ENCODE measurements around the gene LEF1. TPM values are rescaled to one million over a fixed set of nuclear protein-coding genes. Genes with fewer than 3 reads are reported as not detected.

The LEF1 gene
- total and polyA plus RNA-seq, 4 experiments from 2014 or later = 307 to 399 (median 372) TPM

- Mint-ChIP-seq H3K4me3 (no peak overlapping the region), H3K4me1 (peaks cover 0 to 6% (median 3%) of the 10 kb centered on the region in 4 donors), H3K27ac (no peak overlapping the region), H3K27me3 (no peaks in the 10 kb centered on the region), H3K36me3 (no peaks in the 10 kb centered on the region), H3K9me3 (no peaks in the 10 kb centered on the region)
- ChIA-PET POLR2A (ENCODE audit: partially characterized antibody) (no interaction called here), CTCF (ENCODE audit: partially characterized antibody) (no interaction called here)
- no peak overlapping the region for H3K4me3 ChIP-seq (ENCODE audit: low read length in 2 of 2)
- no peak overlapping the region for H3K27ac ChIP-seq (ENCODE audit: low read depth, low read length)
- DNase-seq = no peak
- H3K9me3 ChIP-seq (ENCODE audit: control insufficient read depth in 1 of 2, low read length in 2 of 2) = no peaks in the 10 kb centered on the region
- no peaks in the 10 kb centered on the region for H3K27me3 ChIP-seq (ENCODE audit: insufficient read depth, low read length)
- H3K36me3 ChIP-seq (ENCODE audit: insufficient read depth, low read length) = no peaks in the 10 kb centered on the region
- no peaks in the 10 kb centered on the region for H3K4me1 ChIP-seq (ENCODE audit: insufficient read depth, low read length)
- intact Hi-C loops (cut with micrococcal nuclease) = no loop called here
These were observed 37.1 kb upstream of the LEF1 start for GRCh38 chr4:108205859-108206258.

DNA sequence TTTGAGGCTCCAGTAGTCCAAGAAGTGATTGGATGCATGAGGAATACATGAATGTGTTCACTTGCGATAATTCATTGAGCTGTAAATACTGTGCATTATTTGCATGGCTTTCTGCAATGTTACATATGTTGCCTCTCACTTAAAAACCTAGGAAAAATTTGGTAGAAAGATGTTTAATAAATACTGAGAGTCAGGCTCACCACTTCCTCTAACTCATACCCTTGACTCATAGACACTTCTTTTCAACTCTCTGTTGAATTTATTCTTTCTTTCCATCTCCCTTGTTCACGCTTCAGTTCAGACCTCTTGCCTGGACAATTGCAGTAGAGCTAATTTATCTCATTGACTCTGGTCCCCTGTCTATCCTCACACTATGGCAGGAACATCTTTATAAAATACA lies 35.8 kb upstream of the LEF1 start:
- Mint-ChIP-seq H3K36me3 (no peaks in the 10 kb centered on the region), H3K27ac (no peak overlapping the region)
- intact Hi-C loops (cut with micrococcal nuclease) = no loop called here

GRCh38 chr4:108203377-108203776 lies 34.6 kb upstream of the LEF1 start:
- no peaks in the 10 kb centered on the region for H3K9me3 ChIP-seq (ENCODE audit: control insufficient read depth in 1 of 2, low read length in 2 of 2)
- POLR2A ChIA-PET (ENCODE audit: partially characterized antibody) = no interaction called here
- no peak for DNase-seq
- H3K27me3 ChIP-seq (ENCODE audit: insufficient read depth, low read length) = no peaks in the 10 kb centered on the region
- CTCF ChIA-PET (ENCODE audit: partially characterized antibody) = no interaction called here
- H3K4me1 ChIP-seq (ENCODE audit: insufficient read depth, low read length) = no peaks in the 10 kb centered on the region
- Mint-ChIP-seq H3K4me3 (no peak overlapping the region), H3K27ac (no peak overlapping the region), H3K9me3 (no peaks in the 10 kb centered on the region), H3K4me1 (peaks cover 0 to 6% (median 3%) of the 10 kb centered on the region in 4 donors), H3K36me3 (no peaks in the 10 kb centered on the region), H3K27me3 (no peaks in the 10 kb centered on the region)
- no peak overlapping the region for H3K27ac ChIP-seq (ENCODE audit: low read depth, low read length)
- H3K4me3 ChIP-seq (ENCODE audit: low read length in 2 of 2) = no peak overlapping the region
- H3K36me3 ChIP-seq (ENCODE audit: insufficient read depth, low read length) = no peaks in the 10 kb centered on the region
- intact Hi-C loops (cut with micrococcal nuclease) = no loop called here

More for the DNA sequence above, 35.8 kb upstream of the LEF1 start:
- Histone ChIP-seq H3K27me3 (ENCODE audit: insufficient read depth, low read length) (no peaks in the 10 kb centered on the region), H3K27ac (ENCODE audit: low read depth, low read length) (no peak overlapping the region), H3K9me3 (ENCODE audit: control insufficient read depth in 1 of 2, low read length in 2 of 2) (no peaks in the 10 kb centered on the region), H3K36me3 (ENCODE audit: insufficient read depth, low read length) (no peaks in the 10 kb centered on the region), H3K4me1 (ENCODE audit: insufficient read depth, low read length) (no peaks in the 10 kb centered on the region), H3K4me3 (ENCODE audit: low read length in 2 of 2) (no peak overlapping the region)
- H3K27me3 Mint-ChIP-seq = no peaks in the 10 kb centered on the region
- no peak overlapping the region for H3K4me3 Mint-ChIP-seq
- peaks cover 0 to 6% (median 3%) of the 10 kb centered on the region in 4 donors for H3K4me1 Mint-ChIP-seq
- no peak for DNase-seq
- CTCF ChIA-PET (ENCODE audit: partially characterized antibody) = no interaction called here
- POLR2A ChIA-PET (ENCODE audit: partially characterized antibody) = no interaction called here
- no peaks in the 10 kb centered on the region for H3K9me3 Mint-ChIP-seq

GRCh38 chr4:108201774-108202173 lies 33.0 kb upstream of the LEF1 start:
- ChIA-PET POLR2A (ENCODE audit: partially characterized antibody) (no interaction called here), CTCF (ENCODE audit: partially characterized antibody) (no interaction called here)
- Histone ChIP-seq H3K4me1 (ENCODE audit: insufficient read depth, low read length) (no peaks in the 10 kb centered on the region), H3K27me3 (ENCODE audit: insufficient read depth, low read length) (no peaks in the 10 kb centered on the region), H3K27ac (ENCODE audit: low read depth, low read length) (no peak overlapping the region), H3K9me3 (ENCODE audit: control insufficient read depth in 1 of 2, low read length in 2 of 2) (no peaks in the 10 kb centered on the region), H3K4me3 (ENCODE audit: low read length in 2 of 2) (no peak overlapping the region), H3K36me3 (ENCODE audit: insufficient read depth, low read length) (no peaks in the 10 kb centered on the region)
- DNase-seq = no peak
- intact Hi-C loops (cut with micrococcal nuclease) = no loop called here
- no peak overlapping the region for H3K4me3 Mint-ChIP-seq
- H3K27ac Mint-ChIP-seq = peak overlapping the region in 2 of 7 donors; percentile 9 to 48
- no peaks in the 10 kb centered on the region for H3K9me3 Mint-ChIP-seq
- H3K36me3 Mint-ChIP-seq = no peaks in the 10 kb centered on the region
- H3K4me1 Mint-ChIP-seq = peaks cover 0 to 6% (median 3%) of the 10 kb centered on the region in 4 donors
- no peaks in the 10 kb centered on the region for H3K27me3 Mint-ChIP-seq

DNA sequence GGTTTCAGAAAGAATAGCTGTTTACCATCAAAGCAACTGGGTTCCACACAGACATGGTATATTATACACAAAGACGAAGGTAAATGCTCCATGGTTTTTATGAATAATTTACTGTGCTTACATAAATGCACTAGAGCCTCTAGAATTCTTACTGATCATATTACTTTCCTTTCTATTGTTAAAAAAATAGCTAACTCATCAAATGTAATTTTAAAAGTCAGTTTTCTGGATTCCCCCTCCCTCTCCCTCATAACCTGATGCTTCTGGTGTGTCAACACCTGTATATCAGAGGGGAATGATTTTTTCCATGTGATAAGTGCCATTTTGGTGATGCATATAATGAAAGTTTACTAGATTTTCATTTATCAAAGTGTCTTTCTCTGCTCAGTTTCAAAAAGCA lies 31.1 kb upstream of the LEF1 start:
- no peak for DNase-seq
- H3K4me3 Mint-ChIP-seq = no peak overlapping the region
- H3K36me3 Mint-ChIP-seq = no peaks in the 10 kb centered on the region
- Histone ChIP-seq H3K9me3 (ENCODE audit: control insufficient read depth in 1 of 2, low read length in 2 of 2) (no peaks in the 10 kb centered on the region), H3K36me3 (ENCODE audit: insufficient read depth, low read length) (no peaks in the 10 kb centered on the region), H3K27ac (ENCODE audit: low read depth, low read length) (no peak overlapping the region), H3K4me3 (ENCODE audit: low read length in 2 of 2) (no peak overlapping the region), H3K27me3 (ENCODE audit: insufficient read depth, low read length) (no peaks in the 10 kb centered on the region), H3K4me1 (ENCODE audit: insufficient read depth, low read length) (no peaks in the 10 kb centered on the region)
- peaks cover 0 to 5% (median 2%) of the 10 kb centered on the region in 4 donors for H3K4me1 Mint-ChIP-seq
- intact Hi-C loops (cut with micrococcal nuclease) = no loop called here
- ChIA-PET POLR2A (ENCODE audit: partially characterized antibody) (no interaction called here), CTCF (ENCODE audit: partially characterized antibody) (interaction anchor here (1.4 kb wide), 1 partner anchor 18 kb away, joined by 4 read pairs; no protein-coding TSS in a partner anchor)
- H3K27ac Mint-ChIP-seq = no peak overlapping the region
- H3K9me3 Mint-ChIP-seq = no peaks in the 10 kb centered on the region
- H3K27me3 Mint-ChIP-seq = peaks cover 0 to 1% of the 10 kb centered on the region in 2 donors

GRCh38 chr4:108193886-108194672 lies 25.3 kb upstream of the LEF1 start:
- intact Hi-C loops (cut with micrococcal nuclease) = no loop called here
- H3K4me1 Mint-ChIP-seq = peaks cover 0 to 6% (median 4%) of the 10 kb centered on the region in 4 donors
- H3K36me3 ChIP-seq (ENCODE audit: insufficient read depth, low read length) = no peaks in the 10 kb centered on the region
- CTCF ChIA-PET (ENCODE audit: partially characterized antibody) = no interaction called here
- H3K4me1 ChIP-seq (ENCODE audit: insufficient read depth, low read length) = no peaks in the 10 kb centered on the region
- no peaks in the 10 kb centered on the region for H3K36me3 Mint-ChIP-seq
- no peaks in the 10 kb centered on the region for H3K9me3 Mint-ChIP-seq
- H3K27me3 ChIP-seq (ENCODE audit: insufficient read depth, low read length) = no peaks in the 10 kb centered on the region
- H3K4me3 ChIP-seq (ENCODE audit: low read length in 2 of 2) = no peak overlapping the region
- no peak for DNase-seq
- peaks cover 1 to 2% of the 10 kb centered on the region in 2 donors for H3K27me3 Mint-ChIP-seq
- H3K27ac ChIP-seq (ENCODE audit: low read depth, low read length) = no peak overlapping the region
- no peak overlapping the region for H3K4me3 Mint-ChIP-seq
- no peaks in the 10 kb centered on the region for H3K9me3 ChIP-seq (ENCODE audit: control insufficient read depth in 1 of 2, low read length in 2 of 2)
- H3K27ac Mint-ChIP-seq = peak overlapping the region in 1 of 7 donors; percentile 53
- POLR2A ChIA-PET (ENCODE audit: partially characterized antibody) = interaction anchor here (0.6 kb wide), 1 partner anchor 45 kb away, joined by 3 read pairs; no protein-coding TSS in a partner anchor

- Histone ChIP-seq H3K4me1 (ENCODE audit: insufficient read depth, low read length) (no peaks in the 10 kb centered on the region), H3K36me3 (ENCODE audit: insufficient read depth, low read length) (no peaks in the 10 kb centered on the region), H3K27me3 (ENCODE audit: insufficient read depth, low read length) (no peaks in the 10 kb centered on the region), H3K4me3 (ENCODE audit: low read length in 2 of 2) (no peak overlapping the region), H3K9me3 (ENCODE audit: control insufficient read depth in 1 of 2, low read length in 2 of 2) (no peaks in the 10 kb centered on the region), H3K27ac (ENCODE audit: low read depth, low read length) (no peak overlapping the region)
- Mint-ChIP-seq H3K36me3 (no peaks in the 10 kb centered on the region), H3K9me3 (no peaks in the 10 kb centered on the region), H3K4me1 (peaks cover 0 to 6% (median 4%) of the 10 kb centered on the region in 4 donors), H3K27me3 (peaks cover 1 to 2% of the 10 kb centered on the region in 2 donors), H3K4me3 (no peak overlapping the region), H3K27ac (no peak overlapping the region)
- POLR2A ChIA-PET (ENCODE audit: partially characterized antibody) = interaction anchor here (0.9 kb wide), 1 partner anchor 57 kb away, joined by 3 read pairs; no protein-coding TSS in a partner anchor
- CTCF ChIA-PET (ENCODE audit: partially characterized antibody) = no interaction called here
- intact Hi-C loops (cut with micrococcal nuclease) = no loop called here
- no peak for DNase-seq
These were observed 24.2 kb upstream of the LEF1 start for GRCh38 chr4:108192935-108193334.

All from CD4-positive, alpha-beta memory T cell (primary cell).